IMR-90 (cell line): Measurements from ENCODE around the gene CYP46A1. TPM values are rescaled to one million over a fixed set of nuclear protein-coding genes. Genes with fewer than 3 reads are reported as not detected.

ENCODE experiments used
- ATAC-seq: fragments of 200-7000 bp; cut with Tn5 transposase; 2 replicates; pipeline ENCODE4 v1.9.1; 2020; ENCODE audit warnings: low read depth, mild to moderate bottlenecking, moderate library complexity
- BruUV-seq: library from RNA; stranded (reverse); fragments of 400-500 nt; replicated peaks from 2 replicates; lab custom pipeline; 2021; lab: Mats Ljungman, UMichigan
- CTCF ChIA-PET: fragments of 300-600 bp; formaldehyde crosslinking; extraction: SDS; loops from one replicate; lab custom pipeline; 2021; ENCODE audit warnings: antibody characterized with exemption; lab: Yijun Ruan, JAX
- POLR2A ChIA-PET: fragments of 300-600 bp; sonication (Branson Sonifier 250); formaldehyde crosslinking; loops from one replicate; lab custom pipeline; 2022; ENCODE audit warnings: antibody characterized with exemption; ENCODE audit not compliant: unreplicated experiment; lab: Charles Lee
- DNase-seq: peaks from one replicate; pipeline ENCODE4 v3.0.0; 2013
- H2AFZ ChIP-seq: replicated peaks from 2 replicates; pipeline ENCODE3; 2013; ENCODE audit warnings: low read length, mild to moderate bottlenecking; ENCODE audit not compliant: poor library complexity
- H2AK5ac ChIP-seq: 2 replicates; pipeline ENCODE4 v1.6.1; 2013; ENCODE audit warnings: low read depth, low read length, inconsistent platforms
- H2AK9ac ChIP-seq: replicated peaks from 2 replicates; pipeline ENCODE3; 2013; ENCODE audit warnings: mild to moderate bottlenecking, low read depth, low read length, moderate library complexity; ENCODE audit not compliant: poor library complexity
- H2BK120ac ChIP-seq: 2 replicates; pipeline ENCODE4 v1.6.1; 2013; ENCODE audit warnings: low read depth, low read length, inconsistent platforms
- H2BK15ac ChIP-seq: 3 replicates; pipeline ENCODE4 v1.6.1; 2013; ENCODE audit warnings: low read depth, low read length, inconsistent platforms
- H2BK20ac ChIP-seq: 2 replicates; pipeline ENCODE4 v1.6.1; 2013; ENCODE audit warnings: low read depth, mild to moderate bottlenecking, inconsistent platforms, low read length, moderate library complexity
- H2BK5ac ChIP-seq: 2 replicates; pipeline ENCODE4 v1.6.1; 2013; ENCODE audit warnings: mild to moderate bottlenecking, low read depth, low read length, inconsistent platforms; ENCODE audit not compliant: poor library complexity, severe bottlenecking
- H3K14ac ChIP-seq: replicated peaks from 2 replicates; pipeline ENCODE4 v1.6.1; 2013; ENCODE audit warnings: low read depth, low read length, inconsistent platforms
- H3K18ac ChIP-seq: 2 replicates; pipeline ENCODE4 v1.6.1; 2013; ENCODE audit warnings: low read depth, low read length, control low read depth
- H3K23ac ChIP-seq: 2 replicates; pipeline ENCODE4 v1.6.1; 2013; ENCODE audit warnings: low read depth, low read length, inconsistent platforms
- H3K27ac ChIP-seq: 2 replicates; pipeline ENCODE4 v1.5.1; 2013; ENCODE audit warnings: mild to moderate bottlenecking, control low read depth, low read length; ENCODE audit not compliant: insufficient read depth
- H3K27me3 ChIP-seq: 2 replicates; pipeline ENCODE4 v1.6.1; 2013; ENCODE audit warnings: low read length; ENCODE audit not compliant: control insufficient read depth, insufficient read depth
- H3K36me3 ChIP-seq: 2 replicates; pipeline ENCODE4 v1.6.1; 2013; ENCODE audit warnings: low read length, mixed read lengths; ENCODE audit not compliant: control insufficient read depth, insufficient read depth
- H3K4ac ChIP-seq: 2 replicates; pipeline ENCODE4 v1.6.1; 2013; ENCODE audit warnings: low read depth, low read length, inconsistent platforms
- H3K4me1 ChIP-seq: 2 replicates; pipeline ENCODE4 v1.6.1; 2013; ENCODE audit warnings: low read length, mixed read lengths; ENCODE audit not compliant: control insufficient read depth, insufficient read depth
- H3K4me2 ChIP-seq: 2 replicates; pipeline ENCODE4 v1.6.1; 2013; ENCODE audit warnings: low read depth, mild to moderate bottlenecking, control low read depth, low read length, moderate library complexity
- H3K4me3 ChIP-seq: 2 replicates; pipeline ENCODE4 v1.5.1; 2013; ENCODE audit warnings: low read depth, mild to moderate bottlenecking, control low read depth, low read length, moderate library complexity; ENCODE audit not compliant: insufficient read depth
- H3K56ac ChIP-seq: 2 replicates; pipeline ENCODE4 v1.6.1; 2013; ENCODE audit warnings: low read length, inconsistent platforms; ENCODE audit not compliant: insufficient read depth; ENCODE audit errors: extremely low read depth
- H3K79me1 ChIP-seq, 2 experiments: 2 replicates each; pipeline ENCODE4 v1.6.1; 2013; ENCODE audit warnings: low read length in 2 of 2, inconsistent platforms in 1 of 2, low read depth in 1 of 2
- H3K9ac ChIP-seq: 2 replicates; pipeline ENCODE4 v1.6.1; 2013; ENCODE audit warnings: low read depth, low read length, control low read depth
- H3K9me1 ChIP-seq: 2 replicates; pipeline ENCODE4 v1.6.1; 2013; ENCODE audit warnings: low read length, inconsistent platforms; ENCODE audit not compliant: insufficient read depth
- H3K9me3 ChIP-seq: 2 replicates; pipeline ENCODE4 v1.6.1; 2013; ENCODE audit warnings: low read length; ENCODE audit not compliant: control insufficient read depth, insufficient read depth
- H4K20me1 ChIP-seq: 2 replicates; pipeline ENCODE4 v1.6.1; 2013; ENCODE audit warnings: low read length, inconsistent platforms; ENCODE audit not compliant: insufficient read depth
- H4K5ac ChIP-seq: 2 replicates; pipeline ENCODE4 v1.6.1; 2013; ENCODE audit warnings: mild to moderate bottlenecking, low read depth, low read length, control low read depth
- H4K8ac ChIP-seq, 2 experiments: 2 replicates each; pipeline ENCODE4 v1.6.1; 2013; ENCODE audit warnings: low read depth in 2 of 2, low read length in 2 of 2, control low read depth in 1 of 2, inconsistent platforms in 1 of 2
- H4K91ac ChIP-seq: 2 replicates; pipeline ENCODE4 v1.6.1; 2013; ENCODE audit warnings: low read depth, low read length, inconsistent platforms; ENCODE audit not compliant: insufficient read depth
- MAZ ChIP-seq: IDR thresholded peaks from 2 replicates; pipeline ENCODE4 v1.6.1; 2012; ENCODE audit warnings: low read depth, mild to moderate bottlenecking, low read length, improper control_type of control experiment, moderate library complexity, borderline replicate concordance
- RAD21 ChIP-seq: IDR thresholded peaks from 2 replicates; pipeline ENCODE4 v1.6.1; 2012; ENCODE audit warnings: low read length, improper control_type of control experiment
- RCOR1 ChIP-seq: IDR thresholded peaks from 2 replicates; pipeline ENCODE4 v1.6.1; 2012; ENCODE audit warnings: mild to moderate bottlenecking, low read length, improper control_type of control experiment; ENCODE audit not compliant: insufficient replicate concordance
- WGBS, 2 experiments: methylation state at CpG; one replicate each; pipeline versions ENCODE4 v1.1.5 to v1.1.7; 2013; ENCODE audit warnings: missing lambda C conversion rate in 2 of 2; ENCODE audit not compliant: insufficient read length in 1 of 2; ENCODE audit errors: extremely low coverage in 2 of 2; 5-methylcytosine and 5-hydroxymethylcytosine counted together
- dilution Hi-C: fragments of 300-500 bp; cut with HindIII; formaldehyde crosslinking; loops from one replicate; pipeline ENCODE4 v1.14.3; 2018; ENCODE audit warnings: low sequenced_read_pairs; ENCODE audit not compliant: unreplicated experiment
- in situ Hi-C: fragments of 300-500 bp; cut with MboI; formaldehyde crosslinking; loops from 3 replicates; pipeline ENCODE4 v1.14.3; 2019; ENCODE audit warnings: low sequenced_read_pairs, inconsistent platforms, mixed read lengths
- intact Hi-C: fragments of 100-400 bp; cut with micrococcal nuclease; formaldehyde crosslinking; loops from 2 replicates; pipeline ENCODE4 v1.10.0; 2022
- polyA plus RNA-seq, 3 experiments: library from polyadenylated mRNA; depleted of rRNA; stranded (reverse); fragments of >200 nt; gene quantifications; 2 replicates each; pipeline ENCODE4 v1.2.3, GENCODE V29; 2012; ENCODE audit warnings: low replicate concordance in 1 of 3
- total RNA-seq: library from RNA; depleted of rRNA; stranded (reverse); fragments of >200 nt; gene quantifications from 2 replicates; pipeline ENCODE4 v1.2.3, GENCODE V29; 2012
- TF ChIP-seq, protein P1 (sequence below): conservative IDR thresholded peaks from 2 replicates; pipeline ENCODE4 v1.5.1; 2012; ENCODE audit warnings: mild to moderate bottlenecking, low read depth, low read length, improper control_type of control experiment

CYP46A1 gene
- total and polyA plus RNA-seq, 2 of the 4 experiments (the other 2 are of a cell fraction): 0.18 to 0.31 TPM

DNA sequence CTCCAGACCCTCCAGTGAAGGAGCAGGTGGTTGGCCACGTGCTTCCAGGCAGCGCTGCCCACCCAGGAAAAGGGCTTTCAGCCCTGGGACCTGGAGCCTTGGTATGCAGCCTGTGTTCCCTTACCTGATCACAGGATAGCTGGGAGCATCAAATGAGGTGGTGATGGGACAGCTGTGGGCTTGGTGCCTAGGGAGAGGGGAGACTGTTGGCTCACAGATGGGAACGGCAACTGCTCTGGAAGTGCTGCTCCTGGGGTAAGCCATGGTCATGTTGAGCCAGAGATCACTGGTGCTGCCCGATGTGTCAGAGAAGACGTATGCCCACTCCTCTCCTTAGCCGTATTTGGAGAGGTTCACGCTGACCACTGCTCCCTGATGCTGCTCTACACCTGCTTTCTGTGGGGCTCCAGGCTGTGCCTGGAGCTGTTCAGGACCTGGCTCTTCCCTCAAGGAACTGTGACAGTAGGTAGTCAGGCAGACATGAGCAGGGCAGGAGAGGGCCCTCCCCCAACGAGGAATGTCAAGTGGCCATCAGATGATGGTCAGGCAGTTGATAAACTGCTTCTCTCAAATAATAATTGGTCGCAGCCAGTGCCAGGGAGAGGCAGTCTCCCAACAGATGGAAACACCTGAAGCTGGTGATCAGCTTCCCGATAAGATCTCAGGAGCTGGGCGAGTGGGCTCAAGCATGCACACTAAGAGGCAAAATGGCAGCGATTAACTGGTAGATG, 2.8 kb upstream of the CYP46A1 start (continued):
- TF ChIP-seq, protein P1, sequence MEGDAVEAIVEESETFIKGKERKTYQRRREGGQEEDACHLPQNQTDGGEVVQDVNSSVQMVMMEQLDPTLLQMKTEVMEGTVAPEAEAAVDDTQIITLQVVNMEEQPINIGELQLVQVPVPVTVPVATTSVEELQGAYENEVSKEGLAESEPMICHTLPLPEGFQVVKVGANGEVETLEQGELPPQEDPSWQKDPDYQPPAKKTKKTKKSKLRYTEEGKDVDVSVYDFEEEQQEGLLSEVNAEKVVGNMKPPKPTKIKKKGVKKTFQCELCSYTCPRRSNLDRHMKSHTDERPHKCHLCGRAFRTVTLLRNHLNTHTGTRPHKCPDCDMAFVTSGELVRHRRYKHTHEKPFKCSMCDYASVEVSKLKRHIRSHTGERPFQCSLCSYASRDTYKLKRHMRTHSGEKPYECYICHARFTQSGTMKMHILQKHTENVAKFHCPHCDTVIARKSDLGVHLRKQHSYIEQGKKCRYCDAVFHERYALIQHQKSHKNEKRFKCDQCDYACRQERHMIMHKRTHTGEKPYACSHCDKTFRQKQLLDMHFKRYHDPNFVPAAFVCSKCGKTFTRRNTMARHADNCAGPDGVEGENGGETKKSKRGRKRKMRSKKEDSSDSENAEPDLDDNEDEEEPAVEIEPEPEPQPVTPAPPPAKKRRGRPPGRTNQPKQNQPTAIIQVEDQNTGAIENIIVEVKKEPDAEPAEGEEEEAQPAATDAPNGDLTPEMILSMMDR: no peak

DNA sequence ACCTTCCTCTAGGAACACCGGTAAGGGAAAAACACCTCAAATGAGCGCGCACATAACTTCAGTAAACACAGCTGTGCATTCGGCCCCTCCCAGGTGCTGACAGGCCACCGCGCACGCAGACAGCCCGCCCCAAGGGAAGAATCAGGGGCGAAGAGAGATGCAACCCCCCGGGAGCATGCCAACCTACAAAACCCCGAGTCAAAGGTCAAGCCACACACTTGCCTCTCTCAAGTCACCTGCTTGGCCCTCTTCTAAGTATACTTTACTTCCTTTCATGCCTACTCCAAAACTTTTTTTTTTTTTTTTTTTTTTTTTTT, 2.3 kb upstream of the CYP46A1 start:
- WGBS, 2 experiments: no CpG with 5 or more reads among the region's 11 CpGs
- ATAC-seq (no peak), DNase-seq (no peak)
- Histone ChIP-seq H3K14ac (no peak overlapping the region), H4K5ac (no peak overlapping the region), H2AK5ac (no peak overlapping the region), H4K8ac (no peak overlapping the region), H3K4ac (no peak overlapping the region), H4K91ac (no peak overlapping the region), H2BK5ac (no peak overlapping the region), H3K27me3 (peaks cover 17% of the 10 kb centered on the region), H3K9me3 (peaks cover 18% of the 10 kb centered on the region), H3K4me1 (peaks cover 8% of the 10 kb centered on the region), H2BK120ac (no peak overlapping the region), H3K4me3 (no peak overlapping the region), H3K36me3 (no peaks in the 10 kb centered on the region), H3K9ac (no peak overlapping the region), H4K20me1 (no peaks in the 10 kb centered on the region), H3K23ac (no peak overlapping the region), H3K79me1 (no peaks in the 10 kb centered on the region; a peak in 1 of 4 replicates), H3K18ac (no peak overlapping the region), H2AFZ (no peak overlapping the region), H2AK9ac (no peak overlapping the region), H2BK15ac (no peak overlapping the region), H3K9me1 (no peaks in the 10 kb centered on the region), H2BK20ac (no peak overlapping the region), H3K56ac (no peak overlapping the region), H3K4me2 (no peak overlapping the region), H3K27ac (no peak overlapping the region)
- BruUV-seq: no TSS peak
- dilution Hi-C loops (no loop called here), in situ Hi-C loops (loop anchor here (5.0 kb wide), 1 partner anchor 201 kb away; no protein-coding TSS in a partner anchor), intact Hi-C loops (loop anchor here (1.0 to 5.0 kb wide), 4 partner anchors 112 to 265 kb away; partner anchors contain the start of gene EML1)
- ChIA-PET POLR2A (no interaction called here), CTCF (no interaction called here)
- TF ChIP-seq, protein P1: no peak
- TF ChIP-seq MAZ (no peak), RAD21 (no peak), RCOR1 (no peak)
